Measurements from ENCODE around the gene KIRREL1.

The KIRREL1 gene

GRCh38 chr1:158007667-158008386 lies 14.4 kb downstream of the KIRREL1 start:
- no peak for DNase-seq (ENCODE audit: extremely low read depth, low read depth)
- TF ChIP-seq CTCF (IDR thresholded peaks at IDR 0.05; ENCODE audit: low read depth, low read length): no peak

GRCh38 chr1:158008630-158009029 lies 15.2 kb downstream of the KIRREL1 start:
- no peak for TF ChIP-seq CTCF (IDR thresholded peaks at IDR 0.05; ENCODE audit: low read depth, low read length)
- DNase-seq (ENCODE audit: extremely low read depth, low read depth): no peak

GRCh38 chr1:158011714-158012113 lies 18.3 kb downstream of the KIRREL1 start:
- TF ChIP-seq CTCF (IDR thresholded peaks at IDR 0.05; ENCODE audit: low read depth, low read length): no peak
- DNase-seq (ENCODE audit: extremely low read depth, low read depth): no peak

- no peak for DNase-seq (ENCODE audit: extremely low read depth, low read depth)
- TF ChIP-seq CTCF (IDR thresholded peaks at IDR 0.05; ENCODE audit: low read depth, low read length): no peak
Observed at GRCh38 chr1:158013840-158014730, 20.6 kb downstream of the KIRREL1 start.

- DNase-seq (ENCODE audit: extremely low read depth, low read depth): no peak
- TF ChIP-seq CTCF (IDR thresholded peaks at IDR 0.05; ENCODE audit: low read depth, low read length): no peak
Observed at GRCh38 chr1:158014731-158015320, 21.4 kb downstream of the KIRREL1 start.

- DNase-seq (ENCODE audit: extremely low read depth, low read depth): no peak
- TF ChIP-seq CTCF (IDR thresholded peaks at IDR 0.05; ENCODE audit: low read depth, low read length): no peak
Observed at GRCh38 chr1:158016651-158017335, 23.3 kb downstream of the KIRREL1 start.

Data from AG09319 (cell line).